Type B pancreatic cell (in vitro differentiated cells): ENCODE results near the gene PDE4B. TPM values are rescaled to one million over a fixed set of nuclear protein-coding genes. Genes with fewer than 3 reads are reported as not detected.

Source experiments
- DNase-seq: peaks from one replicate; pipeline ENCODE4 v3.0.0; 2021; ENCODE audit warnings: mixed read lengths; ENCODE audit not compliant: unreplicated experiment; ENCODE audit errors: extremely low spot score
- H3K27ac Mint-ChIP-seq: 2 replicates; pipeline ENCODE4 v1.8.0; 2021; ENCODE audit warnings: mild to moderate bottlenecking, mixed read lengths
- H3K27me3 Mint-ChIP-seq: 2 replicates; pipeline ENCODE4 v1.8.0; 2021; ENCODE audit warnings: mixed read lengths
- H3K36me3 Mint-ChIP-seq: 2 replicates; pipeline ENCODE4 v1.8.0; 2021; ENCODE audit warnings: mixed read lengths
- H3K4me1 Mint-ChIP-seq: one replicate; pipeline ENCODE4 v1.8.0; 2021; ENCODE audit warnings: mixed read lengths; ENCODE audit not compliant: unreplicated experiment
- H3K4me3 Mint-ChIP-seq: 2 replicates; pipeline ENCODE4 v1.8.0; 2021; ENCODE audit warnings: mild to moderate bottlenecking, mixed read lengths
- H3K9me3 Mint-ChIP-seq: 2 replicates; pipeline ENCODE4 v1.8.0; 2021; ENCODE audit warnings: mixed read lengths
- CTCF ChIP-seq: fragments of 200-600 bp; sonication (generic); conservative IDR thresholded peaks from 2 replicates; pipeline ENCODE4 v1.5.0; 2021; ENCODE audit warnings: antibody characterized with exemption, mild to moderate bottlenecking
- total RNA-seq: library from RNA; stranded (reverse); gene quantifications from 2 replicates; pipeline ENCODE4 v1.2.1, GENCODE V29; 2021; ENCODE audit warnings: low replicate concordance

PDE4B gene
- total RNA-seq, 1 donor from 2014 or later = 4.7 TPM

GRCh38 chr1:66422804-66423203 is 630.1 kb downstream of the PDE4B start:
- Mint-ChIP-seq H3K27ac (no peak overlapping the region), H3K4me1 (no peaks in the 10 kb centered on the region)

More at GRCh38 chr1:66422804-66423203, 630.1 kb downstream of the PDE4B start:
- Mint-ChIP-seq H3K9me3 (peaks cover 19% of the 10 kb centered on the region), H3K27me3 (no peaks in the 10 kb centered on the region), H3K4me3 (no peak overlapping the region), H3K36me3 (no peaks in the 10 kb centered on the region)
- TF ChIP-seq CTCF = no peak
- DNase-seq = no peak
